ENCODE measurements around the gene ZNF771.

ZNF771 gene

DNA sequence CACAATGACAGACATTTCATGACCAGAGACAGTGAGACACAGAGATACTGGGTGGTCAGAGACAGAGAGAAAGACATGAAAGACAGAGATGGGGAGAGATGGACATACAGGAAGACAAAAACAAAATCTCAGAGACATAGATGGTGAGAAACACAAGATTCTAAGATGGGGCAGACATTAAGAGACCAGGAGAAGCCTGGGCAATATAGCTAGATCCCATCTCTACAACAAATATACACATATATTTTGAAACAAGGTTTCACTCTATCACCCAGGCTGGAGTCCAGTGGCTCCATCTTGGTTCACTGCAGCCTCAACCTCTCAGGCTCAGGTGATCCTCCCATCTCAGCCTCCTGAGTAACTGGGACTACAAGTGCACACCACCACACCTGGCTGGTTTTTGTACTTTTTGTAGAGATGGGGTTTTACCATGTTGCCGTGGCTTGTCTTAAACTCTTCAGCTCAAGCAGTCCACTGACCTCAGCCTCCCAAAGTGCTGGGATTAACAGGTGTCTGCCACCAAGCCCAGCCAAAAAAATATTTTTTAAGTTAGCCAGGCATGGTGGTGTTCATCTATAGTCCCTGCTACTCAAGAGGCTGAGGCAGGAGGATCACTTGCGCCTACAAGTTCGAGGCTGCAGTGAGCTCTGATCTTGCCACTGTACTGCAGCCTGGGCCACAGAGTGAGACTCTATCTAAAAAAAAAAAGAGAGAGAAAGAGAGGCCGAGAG, 27.2 kb upstream of the ZNF771 start:
- no peaks in the 10 kb centered on the region for H3K27me3 ChIP-seq (replicated peaks in 2 of 5; ENCODE audit: control insufficient read depth in 4 of 5, insufficient read depth in 5 of 5, low read length in 4 of 5)
- no peak for DNase-seq
- no peaks in the 10 kb centered on the region for H3K36me3 ChIP-seq (ENCODE audit: control insufficient read depth in 4 of 4, insufficient read depth in 4 of 4, low read length in 3 of 4)
- H3K27ac ChIP-seq (ENCODE audit: insufficient read depth in 1 of 2, low read depth in 1 of 2, low read length in 2 of 2, poor library complexity in 1 of 2, severe bottlenecking in 2 of 2), result no peak overlapping the region
- no peaks in the 10 kb centered on the region for H3K9me3 ChIP-seq (ENCODE audit: control extremely low read depth in 1 of 5, control insufficient read depth in 4 of 5, insufficient read depth in 2 of 5, low read depth in 1 of 5, low read length in 4 of 5)
- ChIA-PET POLR2A (no interaction called here), CTCF (interaction anchor here (0.5 to 1.5 kb wide), 5 partner anchors 9 to 126 kb away, joined by 3 to 5 read pairs (median 3); no protein-coding TSS in a partner anchor)
- 100% methylated on average over 2 of the region's 4 CpGs for WGBS (ENCODE audit: insufficient coverage)
- H3K4me3 ChIP-seq (ENCODE audit: control insufficient read depth in 1 of 7, extremely low read depth in 1 of 7, insufficient read depth in 4 of 7, low read depth in 2 of 7, low read length in 6 of 7), result no peak overlapping the region
- peaks cover 0 to 65% (median 54%) of the 10 kb centered on the region in 4 experiments for H3K4me1 ChIP-seq (ENCODE audit: control extremely low read depth in 1 of 4, control insufficient read depth in 4 of 4, insufficient read depth in 4 of 4, low read length in 3 of 4)

DNA sequence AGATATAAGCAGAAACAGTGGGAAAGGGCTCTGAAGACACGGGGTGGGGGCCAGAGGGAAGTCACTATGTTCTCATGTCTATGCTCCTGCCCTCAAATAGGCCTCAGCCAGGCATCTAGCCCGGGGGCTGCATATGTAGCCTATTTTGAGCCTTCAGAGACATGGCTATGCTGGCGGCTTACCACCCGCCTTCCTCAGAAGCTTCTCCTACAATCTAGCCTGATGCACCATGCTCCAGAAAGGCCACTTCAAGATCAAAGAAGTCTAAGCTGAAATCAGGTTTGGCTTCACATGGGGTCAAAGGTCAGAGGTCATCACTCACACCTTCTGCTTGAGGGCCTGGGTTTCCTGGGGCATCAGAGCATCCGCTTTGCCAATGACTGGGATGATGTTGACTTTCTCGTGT, 26.6 kb upstream of the ZNF771 start:
- ChIA-PET POLR2A (no interaction called here), CTCF (interaction anchor here (0.5 to 1.5 kb wide), 5 partner anchors 10 to 125 kb away, joined by 3 to 5 read pairs (median 3); no protein-coding TSS in a partner anchor)
- H3K9me3 ChIP-seq (ENCODE audit: control extremely low read depth in 1 of 5, control insufficient read depth in 4 of 5, insufficient read depth in 2 of 5, low read depth in 1 of 5, low read length in 4 of 5), result no peaks in the 10 kb centered on the region
- no peak overlapping the region for H3K4me3 ChIP-seq (ENCODE audit: control insufficient read depth in 1 of 7, extremely low read depth in 1 of 7, insufficient read depth in 4 of 7, low read depth in 2 of 7, low read length in 6 of 7)
- H3K27ac ChIP-seq (ENCODE audit: insufficient read depth in 1 of 2, low read depth in 1 of 2, low read length in 2 of 2, poor library complexity in 1 of 2, severe bottlenecking in 2 of 2), result no peak overlapping the region
- no peak for DNase-seq
- 88% methylated on average over 6 of the region's 6 CpGs for whole genome bisulfite sequencing (ENCODE audit: insufficient coverage)
- peaks cover 0 to 65% (median 54%) of the 10 kb centered on the region in 4 experiments for H3K4me1 ChIP-seq (ENCODE audit: control extremely low read depth in 1 of 4, control insufficient read depth in 4 of 4, insufficient read depth in 4 of 4, low read length in 3 of 4)
- no peaks in the 10 kb centered on the region for H3K27me3 ChIP-seq (replicated peaks in 2 of 5; ENCODE audit: control insufficient read depth in 4 of 5, insufficient read depth in 5 of 5, low read length in 4 of 5)
- H3K36me3 ChIP-seq (ENCODE audit: control insufficient read depth in 4 of 4, insufficient read depth in 4 of 4, low read length in 3 of 4), result no peaks in the 10 kb centered on the region

DNA sequence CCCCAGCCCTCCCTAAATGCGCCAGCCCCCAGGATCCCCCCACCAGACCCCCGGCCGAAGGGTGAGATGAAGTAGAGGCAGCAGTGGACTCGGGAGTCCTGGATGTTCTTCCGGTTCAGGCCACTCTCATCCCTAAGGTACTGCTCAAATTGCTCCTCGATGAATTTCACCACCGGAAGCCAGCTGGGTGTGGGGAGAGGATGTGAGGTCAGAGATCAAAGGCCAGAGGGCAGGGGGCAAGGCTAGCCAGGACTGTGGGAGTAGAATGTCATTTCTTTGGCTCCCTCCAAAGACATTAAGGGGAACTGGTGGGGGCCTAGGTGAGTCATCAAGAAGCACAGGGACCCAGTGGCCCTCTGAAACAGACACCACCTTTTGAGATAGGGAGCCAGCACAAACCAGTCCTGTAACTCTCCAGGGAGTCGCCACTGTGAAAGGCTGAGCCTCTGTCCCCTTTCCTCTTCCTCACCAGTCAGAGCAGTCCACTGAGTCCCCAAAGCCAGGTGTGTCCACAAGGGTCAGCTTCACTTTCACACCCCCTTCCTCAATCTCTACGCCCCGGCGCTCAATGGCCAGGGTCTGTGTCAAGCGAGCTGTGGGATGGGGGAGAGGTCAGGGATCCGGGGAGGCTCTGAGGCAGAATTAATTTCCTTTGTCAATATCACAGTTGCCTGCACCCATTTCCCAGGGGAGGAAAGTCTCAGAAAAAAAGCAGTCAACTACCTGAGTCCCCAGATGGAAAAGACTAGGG, 25.9 kb upstream of the ZNF771 start:
- Histone ChIP-seq H3K9me3 (ENCODE audit: control extremely low read depth in 1 of 5, control insufficient read depth in 4 of 5, insufficient read depth in 2 of 5, low read depth in 1 of 5, low read length in 4 of 5) (no peaks in the 10 kb centered on the region), H3K4me3 (ENCODE audit: control insufficient read depth in 1 of 7, extremely low read depth in 1 of 7, insufficient read depth in 4 of 7, low read depth in 2 of 7, low read length in 6 of 7) (peak overlapping the region in 2 of 7 experiments; percentile 56 to 72), H3K27ac (ENCODE audit: insufficient read depth in 1 of 2, low read depth in 1 of 2, low read length in 2 of 2, poor library complexity in 1 of 2, severe bottlenecking in 2 of 2) (peak overlapping the region in 1 of 2 experiments; percentile 71), H3K4me1 (ENCODE audit: control extremely low read depth in 1 of 4, control insufficient read depth in 4 of 4, insufficient read depth in 4 of 4, low read length in 3 of 4) (peaks cover 0 to 58% (median 50%) of the 10 kb centered on the region in 4 experiments), H3K36me3 (ENCODE audit: control insufficient read depth in 4 of 4, insufficient read depth in 4 of 4, low read length in 3 of 4) (no peaks in the 10 kb centered on the region), H3K27me3 (replicated peaks in 2 of 5; ENCODE audit: control insufficient read depth in 4 of 5, insufficient read depth in 5 of 5, low read length in 4 of 5) (no peaks in the 10 kb centered on the region)
- WGBS (ENCODE audit: insufficient coverage), result 84% methylated on average over 4 of the region's 13 CpGs
- ChIA-PET CTCF (interaction anchor here (1.5 to 2.8 kb wide), 5 partner anchors 11 to 28 kb away, joined by 3 to 20 read pairs (median 10); partner anchors contain the start of gene ZNF48), POLR2A (interaction anchor here (2.0 kb wide), 1 partner anchor 14 kb away, joined by 7 read pairs; the partner anchor contains the start of gene ZNF48)
- DNase-seq, result peak in 1 of 3 donors; percentile 43

DNA sequence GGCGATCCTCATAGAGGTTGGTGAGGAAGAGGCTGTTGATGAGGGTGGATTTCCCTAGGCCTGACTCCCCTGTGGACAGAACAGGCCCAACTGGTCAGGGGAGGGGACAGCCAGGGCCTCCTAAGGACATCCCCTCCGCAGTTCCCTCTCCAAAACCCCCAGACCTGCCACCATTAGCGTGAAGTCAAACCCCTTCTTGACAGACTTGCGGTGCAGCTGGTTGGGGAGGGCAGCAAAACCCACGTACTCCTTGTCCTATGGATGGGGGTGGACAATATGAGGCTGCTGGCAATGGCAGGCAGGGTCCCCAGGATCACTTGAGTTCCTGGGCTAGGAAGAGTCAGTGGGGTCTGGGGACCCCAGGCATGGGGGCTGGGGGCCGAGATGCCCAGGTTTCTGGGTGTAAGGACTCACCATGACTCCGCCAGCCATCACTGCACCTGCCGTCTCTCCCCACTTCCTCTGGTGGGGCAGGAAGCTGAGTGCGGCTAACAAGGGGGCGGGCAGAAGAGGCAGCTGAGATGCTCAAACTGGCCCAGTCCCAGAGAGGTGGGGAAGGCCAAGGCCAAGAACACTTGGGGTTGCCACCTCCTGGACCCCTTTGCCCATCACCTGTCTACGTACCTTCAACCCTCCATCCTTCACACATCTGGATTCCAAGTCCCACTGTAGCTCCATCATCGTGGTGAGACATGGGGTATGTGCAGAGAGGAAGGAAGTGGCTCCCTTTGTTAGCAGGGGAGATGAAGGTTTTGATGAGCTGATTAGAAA, 25.1 kb upstream of the ZNF771 start, which contains the start of gene SEPTIN1:
Gene SEPTIN1, minus strand, starts transcription at position 451 of the 771 bp plus-strand sequence. Its CDS starts 19 bp downstream, at position 432.
- H3K36me3 ChIP-seq (ENCODE audit: control insufficient read depth in 4 of 4, insufficient read depth in 4 of 4, low read length in 3 of 4), result no peaks in the 10 kb centered on the region
- peak within 1 kb of the TSS in 1 of 2 experiments; percentile 71 for H3K27ac ChIP-seq (ENCODE audit: insufficient read depth in 1 of 2, low read depth in 1 of 2, low read length in 2 of 2, poor library complexity in 1 of 2, severe bottlenecking in 2 of 2)
- H3K9me3 ChIP-seq (ENCODE audit: control extremely low read depth in 1 of 5, control insufficient read depth in 4 of 5, insufficient read depth in 2 of 5, low read depth in 1 of 5, low read length in 4 of 5), result no peaks in the 10 kb centered on the region
- H3K4me3 ChIP-seq (ENCODE audit: control insufficient read depth in 1 of 7, extremely low read depth in 1 of 7, insufficient read depth in 4 of 7, low read depth in 2 of 7, low read length in 6 of 7), result peak within 1 kb of the TSS in 5 of 7 experiments; percentile 11 to 72 (median 38)
- H3K4me1 ChIP-seq (ENCODE audit: control extremely low read depth in 1 of 4, control insufficient read depth in 4 of 4, insufficient read depth in 4 of 4, low read length in 3 of 4), result peaks cover 0 to 50% (median 42%) of the 10 kb centered on the region in 4 experiments
- no peaks in the 10 kb centered on the region for H3K27me3 ChIP-seq (replicated peaks in 2 of 5; ENCODE audit: control insufficient read depth in 4 of 5, insufficient read depth in 5 of 5, low read length in 4 of 5)
- POLR2A ChIA-PET, result interaction anchor here (1.2 to 2.0 kb wide), 2 partner anchors 10 to 13 kb away, joined by 3 to 7 read pairs; partner anchors contain the start of gene ZNF48
- WGBS (ENCODE audit: insufficient coverage), result 23% methylated on average over 5 of the region's 12 CpGs
- CTCF ChIA-PET, result interaction anchor here (0.9 to 2.8 kb wide), 8 partner anchors 11 to 32 kb away, joined by 3 to 20 read pairs (median 5); partner anchors contain the start of gene ZNF48
- DNase-seq, result peak; percentile 50 to 84 (median 74)

DNA sequence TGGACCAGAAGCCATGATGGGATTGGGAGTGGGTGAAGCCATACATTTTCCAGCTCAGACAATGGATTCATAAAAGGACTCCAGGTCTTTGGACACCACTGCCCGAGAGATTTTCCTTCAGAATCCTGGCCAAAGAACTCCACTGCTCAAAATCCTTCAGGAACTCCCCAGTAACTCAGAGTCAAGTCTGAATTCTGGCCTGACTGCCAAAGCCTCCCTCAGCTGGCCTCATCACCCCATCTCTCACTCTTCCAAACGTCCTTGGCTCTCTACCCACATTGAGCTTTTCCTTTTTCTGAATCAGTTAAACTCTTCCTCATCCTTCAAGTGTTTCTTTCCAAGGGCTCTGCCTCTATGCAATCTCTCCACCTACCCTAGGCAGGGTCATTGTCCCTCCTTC, 23.9 kb upstream of the ZNF771 start:
- Histone ChIP-seq H3K36me3 (ENCODE audit: control insufficient read depth in 4 of 4, insufficient read depth in 4 of 4, low read length in 3 of 4) (no peaks in the 10 kb centered on the region), H3K27ac (ENCODE audit: insufficient read depth in 1 of 2, low read depth in 1 of 2, low read length in 2 of 2, poor library complexity in 1 of 2, severe bottlenecking in 2 of 2) (no peak overlapping the region), H3K9me3 (ENCODE audit: control extremely low read depth in 1 of 5, control insufficient read depth in 4 of 5, insufficient read depth in 2 of 5, low read depth in 1 of 5, low read length in 4 of 5) (no peaks in the 10 kb centered on the region), H3K4me3 (ENCODE audit: control insufficient read depth in 1 of 7, extremely low read depth in 1 of 7, insufficient read depth in 4 of 7, low read depth in 2 of 7, low read length in 6 of 7) (no peak overlapping the region), H3K27me3 (replicated peaks in 2 of 5; ENCODE audit: control insufficient read depth in 4 of 5, insufficient read depth in 5 of 5, low read length in 4 of 5) (no peaks in the 10 kb centered on the region), H3K4me1 (ENCODE audit: control extremely low read depth in 1 of 4, control insufficient read depth in 4 of 4, insufficient read depth in 4 of 4, low read length in 3 of 4) (peaks cover 0 to 43% (median 31%) of the 10 kb centered on the region in 4 experiments)
- DNase-seq, result no peak
- POLR2A ChIA-PET, result interaction anchor here (1.2 to 2.0 kb wide), 2 partner anchors 9 to 12 kb away, joined by 3 to 7 read pairs; partner anchors contain the start of gene ZNF48
- CTCF ChIA-PET, result interaction anchor here (0.7 to 2.8 kb wide), 6 partner anchors 9 to 554 kb away, joined by 3 to 20 read pairs (median 7); partner anchors contain the start of gene ZNF48
- 75% methylated on average over 2 of the region's 2 CpGs for WGBS (ENCODE audit: insufficient coverage)

DNA sequence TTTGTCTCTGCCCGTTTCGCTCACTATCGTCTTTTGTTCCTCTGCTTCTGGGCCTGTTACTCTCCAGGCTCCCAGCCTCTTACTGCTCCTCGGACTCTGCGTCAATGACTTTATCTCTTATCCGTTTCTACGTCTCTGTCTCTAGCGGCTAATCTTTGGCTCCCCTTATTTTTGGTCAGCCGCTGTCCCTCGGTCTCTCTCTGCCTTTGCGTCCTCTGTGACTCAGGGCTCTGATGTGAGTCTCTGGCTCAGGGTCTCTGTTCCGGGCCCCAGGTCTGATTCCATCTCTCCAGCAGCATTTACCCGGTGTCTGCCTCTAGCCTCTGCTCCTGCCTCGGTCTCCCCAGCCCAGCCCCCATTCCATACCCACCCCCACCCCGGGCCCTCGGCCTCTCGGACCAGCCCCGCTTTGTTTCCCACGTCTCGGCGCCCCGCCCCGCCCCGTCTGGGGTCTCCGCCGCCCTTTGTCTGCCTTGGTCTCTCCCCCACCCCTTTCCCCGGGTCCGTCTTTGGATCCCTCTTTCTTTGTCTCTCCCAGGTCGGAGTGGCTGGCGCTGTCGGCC, 12.7 kb upstream of the ZNF771 start:
- CTCF ChIA-PET, result interaction anchor here (1.0 to 10.8 kb wide), 10 partner anchors 10 to 303 kb away, joined by 4 to 97 read pairs (median 7); partner anchors contain the start of genes SEPTIN1, TBX6 and ZNF771
- WGBS (ENCODE audit: insufficient coverage), result 25% methylated on average over 25 of the region's 31 CpGs

More for the DNA sequence above, 12.7 kb upstream of the ZNF771 start:
- Histone ChIP-seq H3K27me3 (replicated peaks in 2 of 5; ENCODE audit: control insufficient read depth in 4 of 5, insufficient read depth in 5 of 5, low read length in 4 of 5) (no peaks in the 10 kb centered on the region), H3K4me1 (ENCODE audit: control extremely low read depth in 1 of 4, control insufficient read depth in 4 of 4, insufficient read depth in 4 of 4, low read length in 3 of 4) (peaks cover 7 to 36% (median 31%) of the 10 kb centered on the region in 4 experiments), H3K27ac (ENCODE audit: insufficient read depth in 1 of 2, low read depth in 1 of 2, low read length in 2 of 2, poor library complexity in 1 of 2, severe bottlenecking in 2 of 2) (peak overlapping the region; percentile 33 to 71), H3K9me3 (ENCODE audit: control extremely low read depth in 1 of 5, control insufficient read depth in 4 of 5, insufficient read depth in 2 of 5, low read depth in 1 of 5, low read length in 4 of 5) (no peaks in the 10 kb centered on the region), H3K36me3 (ENCODE audit: control insufficient read depth in 4 of 4, insufficient read depth in 4 of 4, low read length in 3 of 4) (peaks cover 0 to 22% (median 14%) of the 10 kb centered on the region in 4 experiments), H3K4me3 (ENCODE audit: control insufficient read depth in 1 of 7, extremely low read depth in 1 of 7, insufficient read depth in 4 of 7, low read depth in 2 of 7, low read length in 6 of 7) (peak overlapping the region; percentile 74 to 91 (median 77))
- DNase-seq, result no peak
- POLR2A ChIA-PET, result interaction anchor here (0.6 to 2.3 kb wide), 8 partner anchors 12 to 329 kb away, joined by 3 to 11 read pairs (median 3); partner anchors contain the start of genes SEPTIN1, TBC1D10B and ZNF771

All from common myeloid progenitor, CD34-positive (primary cell).